ENCODE data around the gene LGR6.

LGR6 gene

GRCh38 chr1:202217516-202217915 lies 23.9 kb downstream of the LGR6 start:
- Histone ChIP-seq H3K27ac (ENCODE audit: low read length) (no peak overlapping the region), H2AFZ (ENCODE audit: low read depth, low read length) (no peak overlapping the region), H3K36me3 (replicated peaks; ENCODE audit: low read depth, low read length) (no peaks in the 10 kb centered on the region), H3K27me3 (ENCODE audit: low read depth, low read length) (peaks cover 62% of the 10 kb centered on the region), H3K9me3 (ENCODE audit: insufficient read depth, low read length) (no peaks in the 10 kb centered on the region), H3K79me2 (ENCODE audit: low read length) (no peaks in the 10 kb centered on the region), H3K4me1 (ENCODE audit: low read length) (no peaks in the 10 kb centered on the region), H4K20me1 (ENCODE audit: insufficient read depth, low read length) (no peaks in the 10 kb centered on the region), H3K9ac (ENCODE audit: low read length) (no peak overlapping the region), H3K4me3 (ENCODE audit: low read length) (no peak overlapping the region), H3K4me2 (ENCODE audit: low read length) (no peak overlapping the region)
- TF ChIP-seq CTCF (IDR thresholded peaks at IDR 0.05; ENCODE audit: low read depth, low read length) (no peak), EZH2phosphoT487 (IDR thresholded peaks at IDR 0.05; ENCODE audit: low read depth) (no peak)

- Histone ChIP-seq H2AFZ (ENCODE audit: low read depth, low read length) (no peak overlapping the region), H3K9me3 (ENCODE audit: insufficient read depth, low read length) (no peaks in the 10 kb centered on the region), H3K27ac (ENCODE audit: low read length) (no peak overlapping the region), H3K79me2 (ENCODE audit: low read length) (no peaks in the 10 kb centered on the region), H3K4me2 (ENCODE audit: low read length) (no peak overlapping the region), H3K4me3 (ENCODE audit: low read length) (no peak overlapping the region), H3K9ac (ENCODE audit: low read length) (no peak overlapping the region), H3K27me3 (ENCODE audit: low read depth, low read length) (peaks cover 58% of the 10 kb centered on the region), H3K4me1 (ENCODE audit: low read length) (no peaks in the 10 kb centered on the region), H4K20me1 (ENCODE audit: insufficient read depth, low read length) (no peaks in the 10 kb centered on the region), H3K36me3 (replicated peaks; ENCODE audit: low read depth, low read length) (no peaks in the 10 kb centered on the region)
- no peak for TF ChIP-seq CTCF (IDR thresholded peaks at IDR 0.05; ENCODE audit: low read depth, low read length)
- TF ChIP-seq EZH2phosphoT487 (IDR thresholded peaks at IDR 0.05; ENCODE audit: low read depth), result no peak
Measured at GRCh38 chr1:202217951-202218350, 24.4 kb downstream of the LGR6 start.

GRCh38 chr1:202220733-202221132 lies 27.1 kb downstream of the LGR6 start:
- H3K9me3 ChIP-seq (ENCODE audit: insufficient read depth, low read length), result no peaks in the 10 kb centered on the region
- H3K36me3 ChIP-seq (replicated peaks; ENCODE audit: low read depth, low read length), result no peaks in the 10 kb centered on the region
- no peaks in the 10 kb centered on the region for H4K20me1 ChIP-seq (ENCODE audit: insufficient read depth, low read length)
- no peaks in the 10 kb centered on the region for H3K4me1 ChIP-seq (ENCODE audit: low read length)
- no peak overlapping the region for H3K9ac ChIP-seq (ENCODE audit: low read length)
- no peak overlapping the region for H3K4me2 ChIP-seq (ENCODE audit: low read length)
- H2AFZ ChIP-seq (ENCODE audit: low read depth, low read length), result no peak overlapping the region
- H3K27ac ChIP-seq (ENCODE audit: low read length), result no peak overlapping the region
- H3K27me3 ChIP-seq (ENCODE audit: low read depth, low read length), result peaks cover 54% of the 10 kb centered on the region
- no peaks in the 10 kb centered on the region for H3K79me2 ChIP-seq (ENCODE audit: low read length)
- no peak overlapping the region for H3K4me3 ChIP-seq (ENCODE audit: low read length)
- TF ChIP-seq CTCF (IDR thresholded peaks at IDR 0.05; ENCODE audit: low read depth, low read length) (no peak), EZH2phosphoT487 (IDR thresholded peaks at IDR 0.05; ENCODE audit: low read depth) (no peak)

GRCh38 chr1:202221911-202222909 lies 28.6 kb downstream of the LGR6 start:
- no peaks in the 10 kb centered on the region for H3K9me3 ChIP-seq (ENCODE audit: insufficient read depth, low read length)
- H4K20me1 ChIP-seq (ENCODE audit: insufficient read depth, low read length), result no peaks in the 10 kb centered on the region
- no peak overlapping the region for H3K4me2 ChIP-seq (ENCODE audit: low read length)
- no peak overlapping the region for H3K27ac ChIP-seq (ENCODE audit: low read length)
- H2AFZ ChIP-seq (ENCODE audit: low read depth, low read length), result no peak overlapping the region
- no peak overlapping the region for H3K9ac ChIP-seq (ENCODE audit: low read length)
- no peaks in the 10 kb centered on the region for H3K36me3 ChIP-seq (replicated peaks; ENCODE audit: low read depth, low read length)
- no peak overlapping the region for H3K4me3 ChIP-seq (ENCODE audit: low read length)
- no peaks in the 10 kb centered on the region for H3K79me2 ChIP-seq (ENCODE audit: low read length)
- peaks cover 51% of the 10 kb centered on the region for H3K27me3 ChIP-seq (ENCODE audit: low read depth, low read length)
- no peak for TF ChIP-seq EZH2phosphoT487 (IDR thresholded peaks at IDR 0.05; ENCODE audit: low read depth)
- TF ChIP-seq CTCF (IDR thresholded peaks at IDR 0.05; ENCODE audit: low read depth, low read length), result no peak
- H3K4me1 ChIP-seq (ENCODE audit: low read length), result no peaks in the 10 kb centered on the region
